K562 (cell line): Measurements from ENCODE around the gene SNX25. TPM values are rescaled to one million over a fixed set of nuclear protein-coding genes. Genes with fewer than 3 reads are reported as not detected.
A peak's percentile ranks its signal among the peaks of the same experiment; 100 is the strongest.

ENCODE experiments used
- ASH1L ChIP-seq: fragments of 450-650 bp; IDR thresholded peaks from 2 replicates; pipeline ENCODE4 v1.6.1; 2018; ENCODE audit warnings: borderline replicate concordance, mild to moderate bottlenecking, low read depth; ENCODE audit not compliant: partially characterized antibody
- CBFA2T3 ChIP-seq: fragments of 450-650 bp; IDR thresholded peaks from 2 replicates; pipeline ENCODE4 v1.6.1; 2017
- CHCHD3 ChIP-seq: fragments of 250-450 bp; sonication (Bioruptor Pico); IDR thresholded peaks from 2 replicates; pipeline ENCODE4 v2.1.2; 2022; ENCODE audit warnings: mild to moderate bottlenecking
- DNMT1 ChIP-seq: fragments of 450-650 bp; IDR thresholded peaks from 2 replicates; pipeline ENCODE4 v1.6.1; 2016; ENCODE audit warnings: antibody characterized with exemption, mild to moderate bottlenecking
- ETV1 ChIP-seq: fragments of 450-650 bp; conservative IDR thresholded peaks from 2 replicates; pipeline ENCODE4 v1.6.1; 2016; ENCODE audit warnings: missing genetic modification characterization, control low read depth, low read depth, missing compliant biosample characterization
- GATA2 ChIP-seq: sonication (generic); formaldehyde crosslinking; IDR thresholded peaks from 2 replicates; pipeline ENCODE4 v1.4.0; 2020; ENCODE audit warnings: mild to moderate bottlenecking, missing genetic modification reagents
- GATAD2B ChIP-seq: fragments of 450-650 bp; IDR thresholded peaks from 2 replicates; pipeline ENCODE4 v1.6.1; 2017; ENCODE audit warnings: mild to moderate bottlenecking, borderline replicate concordance
- HDAC1 ChIP-seq, 2 experiments: fragments of 450-650 bp; IDR thresholded peaks; 2 replicates each; pipeline ENCODE4 v1.6.1; 2016 to 2017; ENCODE audit warnings: inconsistent platforms in 1 of 2, mild to moderate bottlenecking in 1 of 2, moderate library complexity in 1 of 2
- KLF16 ChIP-seq: IDR thresholded peaks from 2 replicates; pipeline ENCODE4 v1.6.1; 2016; ENCODE audit warnings: antibody characterized with exemption
- MED1 ChIP-seq: sonication (generic); formaldehyde crosslinking; IDR thresholded peaks from 2 replicates; pipeline ENCODE4 v1.8.1; 2023; ENCODE audit warnings: missing genetic modification reagents, borderline replicate concordance
- MTA2 ChIP-seq: fragments of 450-650 bp; IDR thresholded peaks from 2 replicates; pipeline ENCODE4 v1.6.1; 2016; ENCODE audit warnings: low read depth
- NBN ChIP-seq: fragments of 450-650 bp; IDR thresholded peaks from 2 replicates; pipeline ENCODE4 v1.6.1; 2016; ENCODE audit warnings: low read depth, mild to moderate bottlenecking
- OTX1 ChIP-seq: fragments of 450-650 bp; formaldehyde crosslinking; IDR thresholded peaks from 2 replicates; pipeline ENCODE4 v1.4.0; 2022; ENCODE audit warnings: mild to moderate bottlenecking
- PHF21A ChIP-seq: fragments of 450-650 bp; IDR thresholded peaks from 2 replicates; pipeline ENCODE4 v1.6.1; 2017; ENCODE audit warnings: low read depth, borderline replicate concordance
- POLR2A ChIP-seq: fragments of 450-650 bp; conservative IDR thresholded peaks from 2 replicates; pipeline ENCODE4 v1.6.1; 2016
- PTTG1 ChIP-seq: fragments of 450-650 bp; IDR thresholded peaks from 2 replicates; pipeline ENCODE4 v1.6.1; 2016; ENCODE audit warnings: low read depth, mild to moderate bottlenecking, missing genetic modification characterization, missing compliant biosample characterization
- RB1 ChIP-seq: fragments of 450-650 bp; IDR thresholded peaks from 2 replicates; pipeline ENCODE4 v1.6.1; 2017; ENCODE audit warnings: low read depth, mild to moderate bottlenecking
- STAT5B ChIP-seq: fragments of 250-450 bp; sonication (Bioruptor Pico); IDR thresholded peaks from 2 replicates; pipeline ENCODE4 v1.8.0; 2021; ENCODE audit warnings: mild to moderate bottlenecking, inconsistent platforms
- ZNF143 ChIP-seq: sonication (generic); formaldehyde crosslinking; IDR thresholded peaks from 2 replicates; pipeline ENCODE4 v1.9.0; 2022; ENCODE audit warnings: mild to moderate bottlenecking, missing genetic modification reagents
- polyA plus RNA-seq, 8 experiments: library from polyadenylated mRNA; depleted of rRNA in 4 of 8; stranded (reverse) in 5 of 8; unstranded in 3 of 8; fragments of >200 nt; fragmentation: Nextera tagmentation in 2 of 8; fragmentation: Illumina TruSeq in 1 of 8; extraction: Ambion mirVana in 2 of 8; extraction: Trizol in 1 of 8; gene quantifications; 2 replicates each; pipeline versions ENCODE4 v1.2.1 to v1.2.3, GENCODE V29; 2011 to 2014; ENCODE audit warnings: inconsistent platforms in 1 of 8, missing spikeins in 1 of 8
- total RNA-seq, 7 experiments: library from RNA; depleted of rRNA in 6 of 7; stranded (reverse); fragments of >200 nt in 6 of 7; fragmentation: Illumina TruSeq in 2 of 7; extraction: Trizol in 2 of 7; gene quantifications; 2 replicates each; pipeline versions ENCODE4 v1.2.1 to v1.2.3, GENCODE V29; 2011 to 2021; ENCODE audit warnings: low replicate concordance in 1 of 7
- TF ChIP-seq, protein P1 (sequence below), 2 experiments: fragments of 450-650 bp in 1 of 2; sonication (generic) in 1 of 2; formaldehyde crosslinking in 1 of 2; IDR thresholded peaks; 2 replicates each; pipeline versions ENCODE4 v1.7.1 to v1.9.0; 2016 to 2022; ENCODE audit warnings: inconsistent platforms in 1 of 2, mild to moderate bottlenecking in 1 of 2, missing genetic modification reagents in 1 of 2

SNX25 gene
- total and polyA plus RNA-seq, 9 of the 15 experiments (the other 6 are each of a cell fraction or from before 2014, with no cell fraction given), result 2.5 to 23.4 (median 13.3) TPM

DNA sequence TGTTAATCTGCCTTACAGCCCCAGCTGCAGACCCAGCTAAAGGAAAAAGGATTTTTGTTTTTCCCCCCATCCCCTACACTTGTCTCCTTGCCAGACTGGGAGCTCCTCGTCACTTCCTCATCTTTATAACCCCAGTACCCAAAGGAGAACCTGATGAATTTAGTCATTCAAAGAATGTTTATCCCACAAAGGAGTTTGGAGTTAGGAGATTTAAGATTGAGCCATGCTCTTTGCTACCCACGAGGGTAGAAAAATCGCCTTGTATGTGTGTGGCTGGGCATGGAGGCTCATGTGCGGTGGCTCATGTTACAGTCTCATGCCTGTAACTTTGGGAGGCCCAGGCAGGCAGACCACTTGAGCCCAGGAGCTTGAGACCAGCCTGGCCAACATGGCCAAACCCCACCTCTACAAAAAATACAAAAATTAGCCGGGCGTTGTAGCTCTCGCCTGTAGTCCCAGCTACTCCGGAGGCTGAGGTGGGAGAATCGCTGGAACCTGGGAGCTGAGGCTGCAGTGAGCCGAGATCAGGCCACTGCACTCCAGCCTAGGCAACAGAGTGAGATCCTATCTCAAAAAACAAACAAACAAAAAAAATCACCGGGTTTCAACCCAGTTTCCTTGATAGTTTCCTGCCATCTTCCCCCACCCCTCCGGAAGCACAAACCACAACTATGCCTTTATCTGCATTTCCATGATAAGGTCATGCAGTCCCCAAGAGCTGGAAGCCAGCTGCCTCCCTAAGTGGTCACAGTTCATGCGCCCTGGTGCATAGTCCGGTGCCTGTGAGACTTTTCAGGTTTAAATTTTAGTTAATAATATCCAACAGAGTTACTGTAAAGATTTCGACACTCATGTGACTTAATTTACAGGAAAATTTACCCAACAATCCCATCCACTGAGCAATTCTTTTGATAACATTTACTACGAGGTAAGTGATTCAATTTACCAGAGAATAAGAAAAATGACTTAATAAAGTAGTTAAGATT, 7.1 kb upstream of the SNX25 start (continued):
- TF ChIP-seq KLF16, result 0 out of 2 replicates have a peak, but pooled peaks have one; percentile 5
- no peak for TF ChIP-seq MED1 (CRISPR knock-in tag)
- no peak for TF ChIP-seq ASH1L
- no peak for TF ChIP-seq STAT5B (CRISPR knock-in tag)
- peak in 1 of 2 experiments; percentile 87; a peak in 3 of 4 replicates for TF ChIP-seq HDAC1 (IDR thresholded peaks at IDR 0.05)
- no peak for TF ChIP-seq RB1
- TF ChIP-seq GATAD2B, result no peak
- TF ChIP-seq POLR2A, result peak; percentile 45; the same call in 1 of the 2 replicates
- no peak for TF ChIP-seq OTX1 (CRISPR knock-in tag)
- peak; percentile 74; the same call in 1 of the 2 replicates for TF ChIP-seq PHF21A
- no peak for TF ChIP-seq ZNF143
- peak; percentile 86 for TF ChIP-seq CBFA2T3
- TF ChIP-seq PTTG1 (tag), result no peak
- TF ChIP-seq, protein P1, sequence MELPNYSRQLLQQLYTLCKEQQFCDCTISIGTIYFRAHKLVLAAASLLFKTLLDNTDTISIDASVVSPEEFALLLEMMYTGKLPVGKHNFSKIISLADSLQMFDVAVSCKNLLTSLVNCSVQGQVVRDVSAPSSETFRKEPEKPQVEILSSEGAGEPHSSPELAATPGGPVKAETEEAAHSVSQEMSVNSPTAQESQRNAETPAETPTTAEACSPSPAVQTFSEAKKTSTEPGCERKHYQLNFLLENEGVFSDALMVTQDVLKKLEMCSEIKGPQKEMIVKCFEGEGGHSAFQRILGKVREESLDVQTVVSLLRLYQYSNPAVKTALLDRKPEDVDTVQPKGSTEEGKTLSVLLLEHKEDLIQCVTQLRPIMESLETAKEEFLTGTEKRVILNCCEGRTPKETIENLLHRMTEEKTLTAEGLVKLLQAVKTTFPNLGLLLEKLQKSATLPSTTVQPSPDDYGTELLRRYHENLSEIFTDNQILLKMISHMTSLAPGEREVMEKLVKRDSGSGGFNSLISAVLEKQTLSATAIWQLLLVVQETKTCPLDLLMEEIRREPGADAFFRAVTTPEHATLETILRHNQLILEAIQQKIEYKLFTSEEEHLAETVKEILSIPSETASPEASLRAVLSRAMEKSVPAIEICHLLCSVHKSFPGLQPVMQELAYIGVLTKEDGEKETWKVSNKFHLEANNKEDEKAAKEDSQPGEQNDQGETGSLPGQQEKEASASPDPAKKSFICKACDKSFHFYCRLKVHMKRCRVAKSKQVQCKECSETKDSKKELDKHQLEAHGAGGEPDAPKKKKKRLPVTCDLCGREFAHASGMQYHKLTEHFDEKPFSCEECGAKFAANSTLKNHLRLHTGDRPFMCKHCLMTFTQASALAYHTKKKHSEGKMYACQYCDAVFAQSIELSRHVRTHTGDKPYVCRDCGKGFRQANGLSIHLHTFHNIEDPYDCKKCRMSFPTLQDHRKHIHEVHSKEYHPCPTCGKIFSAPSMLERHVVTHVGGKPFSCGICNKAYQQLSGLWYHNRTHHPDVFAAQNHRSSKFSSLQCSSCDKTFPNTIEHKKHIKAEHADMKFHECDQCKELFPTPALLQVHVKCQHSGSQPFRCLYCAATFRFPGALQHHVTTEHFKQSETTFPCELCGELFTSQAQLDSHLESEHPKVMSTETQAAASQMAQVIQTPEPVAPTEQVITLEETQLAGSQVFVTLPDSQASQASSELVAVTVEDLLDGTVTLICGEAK (IDR thresholded peaks at IDR 0.05), result peak; percentile 57
- TF ChIP-seq, protein P1 (CRISPR knock-in tag; IDR thresholded peaks at IDR 0.05), result no peak
- TF ChIP-seq CHCHD3 (CRISPR knock-in tag), result no peak
- peak; percentile 74 for TF ChIP-seq GATA2 (CRISPR knock-in tag)
- TF ChIP-seq MTA2, result peak; percentile 24; the same call in 1 of the 2 replicates
- TF ChIP-seq ETV1 (tag), result peak; percentile 97
- TF ChIP-seq DNMT1, result no peak
- peak; percentile 24; the same call in 1 of the 2 replicates for TF ChIP-seq NBN
